Mucosa of descending colon (tissue), 3 donors: ENCODE data around the gene FMNL3. TPM values are rescaled to one million over a fixed set of nuclear protein-coding genes. Genes with fewer than 3 reads are reported as not detected.

Source experiments
- ATAC-seq: fragments of 200-7000 bp; cut with Tn5 transposase; one replicate; pipeline ENCODE4 v1.9.1; 2020; ENCODE audit warnings: mild to moderate bottlenecking, moderate library complexity
- DNase-seq, 3 donors: peaks; one replicate each; pipeline ENCODE4 v3.0.0-alpha.2; 2020
- H3K36me3 ChIP-seq: fragments of 200-600 bp; one replicate; pipeline ENCODE4 v1.8.0; 2021; ENCODE audit warnings: low read depth, mild to moderate bottlenecking
- H3K4me1 ChIP-seq: fragments of 200-600 bp; one replicate; pipeline ENCODE4 v1.8.0; 2021; ENCODE audit warnings: low read depth, mild to moderate bottlenecking
- H3K4me3 ChIP-seq: fragments of 200-600 bp; one replicate; pipeline ENCODE4 v1.8.0; 2021; ENCODE audit warnings: mild to moderate bottlenecking
- H3K9me3 ChIP-seq: fragments of 200-600 bp; one replicate; pipeline ENCODE4 v1.8.0; 2021; ENCODE audit warnings: mild to moderate bottlenecking
- CTCF ChIP-seq: fragments of 200-600 bp; IDR thresholded peaks from one replicate; pipeline ENCODE4 v1.8.0; 2022; ENCODE audit warnings: antibody characterized with exemption, mild to moderate bottlenecking
- intact Hi-C, 2 donors: fragments of 100-400 bp; cut with DNase I in 1 of 2; cut with micrococcal nuclease in 1 of 2; formaldehyde crosslinking; loops; one replicate each; pipeline versions ENCODE4 v1.11.0 to v1.11.1; 2022; cut with DNase I, micrococcal nuclease
- total RNA-seq, 3 donors: library from RNA; stranded (reverse); fragmentation: NEBNext Ultra II Directional in 2 of 3; extraction: Animal tissue kit (Norgen Biotek cat#: 25700) in 2 of 3; gene quantifications; one replicate each; pipeline versions ENCODE4 v1.2.1 to v1.2.4, GENCODE V29; 2021 to 2023
- donor health status: DM: no; HTN: no; CAD: no; lungs with moderate emphysema.
- donor health status: DM: no; HTN: no; CAD: no.
- donor health status: DM: no; HTN: yes; CAD: no.

Gene FMNL3
- total RNA-seq, 3 donors from 2014 or later: 4.2 to 13.4 (median 7.1) TPM

- TF ChIP-seq CTCF: no peak
- H3K36me3 ChIP-seq: no peaks in the 10 kb centered on the region
- no peak overlapping the region for H3K4me3 ChIP-seq
- intact Hi-C loops: no loop called here
- ATAC-seq (no peak), DNase-seq (no peak)
- H3K9me3 ChIP-seq: no peaks in the 10 kb centered on the region
- H3K4me1 ChIP-seq: no peaks in the 10 kb centered on the region
These were observed 103.5 kb downstream of the FMNL3 start for GRCh38 chr12:49603721-49604120.

GRCh38 chr12:49599961-49600360 is 107.2 kb downstream of the FMNL3 start:
- no peak for TF ChIP-seq CTCF
- Histone ChIP-seq H3K9me3 (no peaks in the 10 kb centered on the region), H3K4me1 (no peaks in the 10 kb centered on the region), H3K36me3 (no peaks in the 10 kb centered on the region), H3K4me3 (no peak overlapping the region)
- intact Hi-C loops: no loop called here
- no peak for DNase-seq
- no peak for ATAC-seq

- no peak for ATAC-seq
- Histone ChIP-seq H3K9me3 (no peaks in the 10 kb centered on the region), H3K4me3 (no peak overlapping the region), H3K4me1 (no peaks in the 10 kb centered on the region), H3K36me3 (no peaks in the 10 kb centered on the region)
- DNase-seq: no peak
- intact Hi-C loops: no loop called here
- TF ChIP-seq CTCF: no peak
These were observed 108.7 kb downstream of the FMNL3 start for GRCh38 chr12:49598527-49598926.

GRCh38 chr12:49588721-49589516 is 118.3 kb downstream of the FMNL3 start:
- intact Hi-C loops: no loop called here
- TF ChIP-seq CTCF: no peak
- no peak overlapping the region for H3K4me3 ChIP-seq
- no peaks in the 10 kb centered on the region for H3K36me3 ChIP-seq
- H3K4me1 ChIP-seq: no peaks in the 10 kb centered on the region
- DNase-seq (no peak), ATAC-seq (no peak)
- no peaks in the 10 kb centered on the region for H3K9me3 ChIP-seq

GRCh38 chr12:49588281-49588680 is 118.9 kb downstream of the FMNL3 start:
- ATAC-seq (no peak), DNase-seq (no peak)
- Histone ChIP-seq H3K36me3 (no peaks in the 10 kb centered on the region), H3K4me3 (no peak overlapping the region), H3K4me1 (no peaks in the 10 kb centered on the region), H3K9me3 (no peaks in the 10 kb centered on the region)
- no peak for TF ChIP-seq CTCF
- intact Hi-C loops: no loop called here
